Neural progenitor cell (in vitro differentiated cells): ENCODE measurements around the gene USP1.

Source experiments
- CTCF ChIP-seq: fragments of 200-600 bp; sonication (generic); IDR thresholded peaks from 2 replicates; pipeline ENCODE4 v1.5.1; 2017; ENCODE audit warnings: antibody characterized with exemption, mild to moderate bottlenecking
- EZH2 ChIP-seq: fragments of 200-600 bp; sonication (generic); IDR thresholded peaks from 2 replicates; pipeline ENCODE4 v1.6.1; 2017; ENCODE audit warnings: antibody characterized with exemption, mild to moderate bottlenecking, moderate library complexity

- TF ChIP-seq CTCF (no peak), EZH2 (no peak)
Observed at GRCh38 chr1:62452951-62453350, 16.1 kb downstream of the USP1 start.
